Thyroid gland (tissue), 4 donors: ENCODE results near the gene FJX1. TPM values are rescaled to one million over a fixed set of nuclear protein-coding genes. Genes with fewer than 3 reads are reported as not detected.

Experiments
- DNase-seq, 2 donors: peaks; one replicate each; pipeline ENCODE4 v3.0.0-alpha.2; 2019
- H3K27ac ChIP-seq, 3 donors: fragments of 200-600 bp; sonication (generic); 1 replicate in 2 of 3; 2 replicates in 1 of 3; pipeline ENCODE4 v1.5.1; 2016 to 2019; ENCODE audit warnings: mild to moderate bottlenecking in 1 of 3, moderate library complexity in 1 of 3
- H3K27me3 ChIP-seq: fragments of 200-600 bp; sonication (generic); one replicate; pipeline ENCODE4 v1.5.1; 2019
- H3K36me3 ChIP-seq, 2 donors: fragments of 200-600 bp; sonication (generic); one replicate each; pipeline ENCODE4 v1.5.1; 2016 to 2019
- H3K4me1 ChIP-seq, 2 donors: fragments of 200-600 bp; sonication (generic); one replicate each; pipeline ENCODE4 v1.5.1; 2017 to 2019
- H3K4me3 ChIP-seq, 3 donors: fragments of 200-600 bp; sonication (generic); replicated peaks in 1 of 3; 1 replicate in 2 of 3; 2 replicates in 1 of 3; pipeline ENCODE4 v1.5.1; 2016; ENCODE audit warnings: mild to moderate bottlenecking in 1 of 3
- H3K9me3 ChIP-seq: fragments of 200-600 bp; sonication (generic); one replicate; pipeline ENCODE4 v1.5.1; 2017
- CTCF ChIP-seq, 6 experiments: fragments of 200-600 bp in 3 of 6; fragments of 450-650 bp in 3 of 6; sonication (generic) in 3 of 6; IDR thresholded peaks; one replicate each; pipeline ENCODE4 v1.5.1; 2016 to 2019; ENCODE audit warnings: antibody characterized with exemption in 6 of 6, mild to moderate bottlenecking in 2 of 6, inconsistent platforms in 1 of 6, moderate library complexity in 1 of 6
- POLR2A ChIP-seq, 2 donors: fragments of 450-650 bp; IDR thresholded peaks; one replicate each; pipeline ENCODE4 v1.6.1; 2017; ENCODE audit warnings: antibody characterized with exemption in 2 of 2, mild to moderate bottlenecking in 2 of 2, moderate library complexity in 1 of 2
- WGBS, 2 donors: methylation state at CpG; one replicate each; pipeline ENCODE4 v1.1.5; 2017; 5-methylcytosine and 5-hydroxymethylcytosine counted together
- intact Hi-C: fragments of 100-400 bp; cut with DNase I; formaldehyde crosslinking; loops from one replicate; pipeline ENCODE4 v1.15.1; 2023
- total RNA-seq, 4 donors: library from RNA; depleted of rRNA; stranded (reverse); fragments of >200 nt; gene quantifications; one replicate each; pipeline ENCODE4 v1.2.3, GENCODE V29; 2016

Gene FJX1
- total RNA-seq, 4 donors from 2014 or later: 1.5 to 5.9 (median 2.9) TPM

- no peak for DNase-seq
- no peaks in the 10 kb centered on the region for H3K4me1 ChIP-seq
- no peak overlapping the region for H3K4me3 ChIP-seq
- 65 to 93% methylated on average over 3 of the region's 3 CpGs for WGBS, 2 donors
- no peaks in the 10 kb centered on the region for H3K36me3 ChIP-seq
- H3K27ac ChIP-seq: no peak overlapping the region
- intact Hi-C loops: no loop called here
- TF ChIP-seq CTCF (IDR thresholded peaks at IDR 0.05) (no peak), POLR2A (IDR thresholded peaks at IDR 0.05) (no peak)
- no peaks in the 10 kb centered on the region for H3K27me3 ChIP-seq
- no peaks in the 10 kb centered on the region for H3K9me3 ChIP-seq
Observed at GRCh38 chr11:35586222-35586621, 32.0 kb upstream of the FJX1 start.

- no peaks in the 10 kb centered on the region for H3K27me3 ChIP-seq
- H3K4me3 ChIP-seq: no peak overlapping the region
- intact Hi-C loops: no loop called here
- no peaks in the 10 kb centered on the region for H3K4me1 ChIP-seq
- DNase-seq: no peak
- TF ChIP-seq CTCF (IDR thresholded peaks at IDR 0.05) (no peak), POLR2A (IDR thresholded peaks at IDR 0.05) (no peak)
- H3K9me3 ChIP-seq: no peaks in the 10 kb centered on the region
- WGBS, 2 donors: 65 to 72% methylated on average over 3 of the region's 3 CpGs
- H3K27ac ChIP-seq: no peak overlapping the region
- H3K36me3 ChIP-seq: no peaks in the 10 kb centered on the region
Observed at GRCh38 chr11:35587972-35588371, 30.3 kb upstream of the FJX1 start.

GRCh38 chr11:35588627-35589026 is 29.6 kb upstream of the FJX1 start:
- H3K36me3 ChIP-seq: no peaks in the 10 kb centered on the region
- H3K27ac ChIP-seq: no peak overlapping the region
- no peak overlapping the region for H3K4me3 ChIP-seq
- H3K4me1 ChIP-seq: no peaks in the 10 kb centered on the region
- WGBS, 2 donors: 81 to 92% methylated on average over 4 of the region's 4 CpGs
- no peaks in the 10 kb centered on the region for H3K27me3 ChIP-seq
- no peaks in the 10 kb centered on the region for H3K9me3 ChIP-seq
- intact Hi-C loops: no loop called here
- no peak for DNase-seq
- no peak for TF ChIP-seq CTCF (IDR thresholded peaks at IDR 0.05)
- no peak for TF ChIP-seq POLR2A (IDR thresholded peaks at IDR 0.05)

- TF ChIP-seq POLR2A (IDR thresholded peaks at IDR 0.05): no peak
- TF ChIP-seq CTCF (IDR thresholded peaks at IDR 0.05): no peak
- no peaks in the 10 kb centered on the region for H3K9me3 ChIP-seq
- no peak for DNase-seq
- WGBS, 2 donors: 78 to 93% methylated on average over 4 of the region's 4 CpGs
- H3K27ac ChIP-seq: no peak overlapping the region
- no peak overlapping the region for H3K4me3 ChIP-seq
- H3K27me3 ChIP-seq: no peaks in the 10 kb centered on the region
- no peaks in the 10 kb centered on the region for H3K4me1 ChIP-seq
- intact Hi-C loops: no loop called here
- no peaks in the 10 kb centered on the region for H3K36me3 ChIP-seq
Observed at GRCh38 chr11:35589281-35589680, 29.0 kb upstream of the FJX1 start.

- no peaks in the 10 kb centered on the region for H3K36me3 ChIP-seq
- TF ChIP-seq CTCF (IDR thresholded peaks at IDR 0.05): no peak
- no peak for TF ChIP-seq POLR2A (IDR thresholded peaks at IDR 0.05)
- H3K9me3 ChIP-seq: no peaks in the 10 kb centered on the region
- H3K4me1 ChIP-seq: no peaks in the 10 kb centered on the region
- no peaks in the 10 kb centered on the region for H3K27me3 ChIP-seq
- no peak overlapping the region for H3K27ac ChIP-seq
- H3K4me3 ChIP-seq: no peak overlapping the region
- intact Hi-C loops: no loop called here
- DNase-seq: no peak
Observed at GRCh38 chr11:35590412-35590811, 27.8 kb upstream of the FJX1 start.
